HG03520 (cell line): ENCODE data around the gene NCKAP5.
"Not testable (repeated sequence)": the region's sequence is repeated elsewhere in the genome, so short reads cannot be mapped to it uniquely, and the experiment has no call there.

Source experiments
- ATAC-seq: cut with Tn5 transposase; IDR thresholded peaks from one replicate; pipeline ENCODE4 v1.9.1; 2021; ENCODE audit warnings: mild to moderate bottlenecking, moderate library complexity; ENCODE audit not compliant: unreplicated experiment

The NCKAP5 gene

DNA sequence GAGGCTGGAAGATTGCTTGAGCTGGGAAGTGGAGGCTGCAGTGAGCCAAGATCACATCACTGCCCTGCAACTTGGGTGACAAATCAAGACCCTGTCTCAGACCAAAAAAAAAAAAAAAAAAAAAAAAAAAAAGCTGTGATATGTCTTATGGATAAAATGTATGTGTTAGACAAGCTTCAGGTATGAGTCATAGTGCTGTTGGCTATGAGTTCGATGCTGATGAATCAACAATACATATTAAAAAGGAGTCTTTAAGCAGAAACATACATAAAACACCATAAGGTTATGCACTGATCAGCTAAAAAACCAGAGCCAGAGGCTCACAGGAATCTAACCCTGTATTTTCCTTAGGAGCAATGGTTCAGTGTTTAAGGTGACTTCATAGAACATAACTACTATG lies 332.3 kb downstream of the NCKAP5 start:
- no peak for ATAC-seq

DNA sequence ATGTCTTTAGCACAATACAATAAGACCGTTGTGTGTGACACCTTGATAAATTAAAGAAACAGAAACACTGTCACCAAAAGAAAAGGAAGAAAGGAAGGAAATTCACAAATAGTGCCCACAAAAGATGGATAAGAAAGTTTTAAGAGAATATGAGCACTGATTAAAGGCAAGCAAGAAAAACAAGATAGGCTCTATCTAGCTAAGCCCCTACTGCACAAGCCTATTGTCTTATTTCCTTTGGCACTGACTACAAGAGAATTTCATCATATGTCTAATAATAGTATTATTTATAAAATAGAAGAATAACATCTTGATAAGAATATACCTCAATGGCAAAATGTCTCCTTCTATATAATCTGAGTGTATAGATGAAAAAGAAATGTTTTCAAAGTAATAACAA lies 335.7 kb downstream of the NCKAP5 start:
- no peak for ATAC-seq

DNA sequence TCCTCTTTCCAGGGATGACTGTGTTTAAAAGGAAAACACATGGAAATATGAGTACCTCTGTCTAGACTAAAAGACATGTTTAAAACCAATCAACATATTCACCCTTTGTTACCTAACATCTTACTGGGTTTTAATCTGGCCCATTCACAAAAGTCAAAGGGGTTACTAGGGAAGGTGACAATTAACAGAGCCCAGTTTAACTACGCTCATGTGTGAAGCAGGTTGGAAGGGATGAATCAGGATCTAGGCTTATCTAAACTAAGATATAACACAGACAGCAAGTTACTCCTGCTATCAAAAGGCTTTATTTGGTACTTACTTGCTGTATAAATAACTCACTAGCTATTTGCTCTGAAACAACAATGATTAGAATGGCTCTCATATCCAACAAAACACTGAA lies 337.0 kb downstream of the NCKAP5 start:
- no peak for ATAC-seq

DNA sequence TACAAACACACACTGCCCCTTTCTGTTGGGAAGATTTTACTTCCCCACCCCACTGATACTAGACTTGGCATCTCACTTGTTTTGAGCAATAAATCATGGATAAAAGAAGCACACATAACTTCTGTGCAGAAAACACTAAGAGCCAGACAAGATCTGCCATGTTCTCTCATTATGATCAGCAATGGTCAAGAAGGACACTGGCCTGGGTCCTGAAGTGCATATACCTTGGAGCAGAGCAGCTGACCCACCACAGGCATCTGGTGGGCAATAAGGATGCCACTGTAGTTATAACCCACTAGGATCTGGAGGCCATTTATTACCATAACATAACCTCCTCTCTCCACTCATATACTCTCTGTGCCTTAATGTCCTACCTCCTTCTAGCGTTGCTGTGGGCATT lies 338.3 kb downstream of the NCKAP5 start:
- ATAC-seq = no peak

DNA sequence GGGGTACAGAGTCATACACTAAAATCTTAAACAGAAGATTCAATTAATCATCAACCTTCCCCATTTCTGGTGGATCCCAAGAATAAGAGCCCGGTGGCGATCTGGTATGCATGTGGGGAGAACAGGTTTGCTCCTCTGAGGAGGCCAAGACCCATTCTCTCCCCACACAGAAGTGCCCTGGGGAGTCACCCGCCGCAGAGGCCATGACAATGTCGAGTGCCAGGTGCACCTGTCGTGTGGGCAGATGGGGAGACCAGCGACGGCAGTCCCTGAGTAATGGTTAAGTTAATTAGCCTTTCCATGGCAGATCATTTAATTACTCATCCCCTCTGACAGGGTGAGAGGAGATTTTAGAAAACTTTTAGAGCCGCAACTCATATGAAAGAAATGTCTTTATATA lies 345.0 kb downstream of the NCKAP5 start:
- no peak for ATAC-seq

DNA sequence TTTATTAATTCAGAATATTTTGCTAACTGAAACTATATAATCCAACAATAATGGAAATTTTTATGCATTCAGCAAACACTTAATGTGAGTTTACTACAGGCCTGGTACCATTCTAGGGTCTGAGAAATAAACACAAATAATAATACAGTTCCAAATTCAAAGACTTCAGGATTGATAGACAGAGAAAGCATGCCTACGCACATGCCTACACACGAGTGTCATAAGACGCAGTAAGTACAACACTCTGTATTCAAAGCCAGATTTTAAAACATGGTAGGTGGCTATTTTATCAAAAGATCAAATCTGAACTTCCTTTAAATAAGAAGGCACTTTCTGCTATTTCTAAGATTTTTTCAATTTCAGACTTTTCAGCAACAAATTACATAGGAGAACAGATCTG lies 346.9 kb downstream of the NCKAP5 start:
- ATAC-seq = no peak

DNA sequence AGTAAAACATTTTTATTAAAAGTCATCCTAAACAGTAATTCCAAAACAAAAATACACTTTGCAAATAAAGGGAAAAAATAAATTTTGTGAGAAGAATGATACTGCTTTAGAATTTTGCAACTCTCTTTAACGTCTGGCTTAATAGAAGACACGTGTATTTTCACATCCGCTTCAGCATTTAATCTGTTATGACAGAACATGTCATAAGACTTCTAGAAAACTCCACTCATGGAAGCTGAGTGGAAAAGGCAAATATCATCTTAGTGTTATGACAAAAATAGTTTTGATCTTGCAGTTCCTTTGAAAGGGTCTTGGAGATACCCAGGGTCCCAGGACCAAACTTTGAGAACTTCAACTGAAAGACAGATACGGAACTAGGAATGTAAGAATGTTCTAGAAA lies 350.1 kb downstream of the NCKAP5 start:
- ATAC-seq = no peak

DNA sequence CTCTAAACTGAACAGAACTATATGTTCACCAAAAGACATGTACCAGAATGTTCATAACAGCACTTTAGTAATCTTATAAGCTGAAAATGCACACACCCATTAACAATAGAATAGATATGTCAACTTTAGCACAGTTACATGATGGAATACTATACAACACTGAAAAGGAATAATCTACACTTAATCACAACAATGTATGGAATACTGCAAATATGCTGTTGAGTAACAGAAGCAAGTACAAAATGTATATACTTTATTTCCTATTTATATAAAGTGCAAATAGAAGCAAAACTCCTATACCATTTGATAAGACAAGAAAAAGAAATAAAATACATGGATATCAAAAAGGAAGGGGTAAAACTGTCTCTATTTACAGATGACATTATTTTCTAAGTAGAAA lies 352.8 kb downstream of the NCKAP5 start:
- no peak for ATAC-seq

DNA sequence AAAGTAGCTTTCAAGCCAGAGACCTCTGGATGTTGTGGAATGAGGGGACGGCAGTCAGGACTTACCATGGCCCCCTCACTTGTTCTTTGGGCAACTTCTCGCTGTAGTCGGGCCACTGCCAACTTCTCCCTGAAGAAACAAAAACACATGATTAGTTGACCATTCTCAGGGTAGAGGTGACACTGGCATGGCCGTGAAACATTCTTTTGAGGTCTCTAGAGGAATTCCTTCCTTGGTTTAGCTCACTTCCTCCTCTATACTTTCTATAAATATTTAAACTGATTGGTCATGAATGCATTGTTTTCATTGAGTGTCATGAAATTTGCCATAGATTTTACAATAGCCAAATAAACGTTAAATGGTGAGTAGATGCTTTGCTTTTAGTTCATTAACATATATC lies 354.6 kb downstream of the NCKAP5 start:
- ATAC-seq = no peak

DNA sequence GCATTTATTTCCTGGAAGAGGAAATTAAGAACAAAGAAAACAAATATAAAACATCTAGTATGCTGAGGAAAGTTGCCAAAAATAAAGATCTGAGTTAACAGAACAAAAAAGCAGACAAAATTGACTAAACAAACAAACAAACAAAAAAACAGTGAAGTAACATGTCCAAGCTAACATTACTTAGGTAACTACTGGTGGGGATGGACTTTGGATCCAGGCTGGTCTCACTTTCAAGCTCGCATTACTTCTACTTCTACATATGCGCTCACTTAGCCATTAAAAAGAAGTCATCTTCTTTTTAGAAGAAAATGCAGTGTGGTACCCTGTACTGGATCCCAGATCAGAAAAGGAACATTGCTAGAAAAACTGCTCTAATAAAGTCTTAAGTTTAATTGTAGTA lies 358.9 kb downstream of the NCKAP5 start:
- ATAC-seq = no peak

DNA sequence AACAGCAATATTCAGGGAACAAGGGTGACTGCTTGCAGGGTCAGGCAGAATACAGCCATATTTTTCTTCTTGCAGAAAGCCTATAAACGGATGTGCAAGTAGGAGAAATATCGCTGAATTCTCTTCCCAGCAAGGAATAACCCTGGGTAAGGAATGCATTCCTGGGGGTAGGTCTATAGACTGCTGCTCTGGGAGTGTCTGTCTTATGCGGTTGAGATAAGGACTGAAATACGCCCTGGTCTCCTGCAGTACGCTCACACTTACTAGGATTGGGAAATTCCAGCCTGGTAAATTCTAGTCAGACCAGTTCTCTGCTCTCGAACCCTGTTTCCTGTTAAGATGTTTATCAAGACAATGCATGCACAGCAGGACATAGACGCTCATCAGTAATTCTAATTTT lies 361.6 kb downstream of the NCKAP5 start:
- not testable (repeated sequence) for ATAC-seq

DNA sequence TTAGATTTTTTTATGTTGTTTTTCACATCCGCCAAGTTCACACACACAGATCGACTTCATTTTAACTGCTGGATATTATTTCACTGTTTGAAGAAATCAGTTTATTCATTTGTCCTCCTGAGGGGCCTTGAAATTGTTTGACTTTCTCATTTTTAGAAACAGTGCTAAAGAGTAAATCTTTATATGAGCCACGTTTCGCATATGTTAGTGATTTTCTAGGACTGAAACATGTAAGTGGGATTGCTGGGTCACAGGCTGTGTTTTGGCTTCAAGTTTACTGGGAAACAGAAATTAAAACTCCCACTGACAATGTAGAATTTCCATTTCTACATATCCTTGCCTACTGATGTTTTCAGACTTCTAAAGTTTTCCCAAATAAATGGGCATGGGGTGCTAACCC lies 363.8 kb downstream of the NCKAP5 start:
- no peak for ATAC-seq

DNA sequence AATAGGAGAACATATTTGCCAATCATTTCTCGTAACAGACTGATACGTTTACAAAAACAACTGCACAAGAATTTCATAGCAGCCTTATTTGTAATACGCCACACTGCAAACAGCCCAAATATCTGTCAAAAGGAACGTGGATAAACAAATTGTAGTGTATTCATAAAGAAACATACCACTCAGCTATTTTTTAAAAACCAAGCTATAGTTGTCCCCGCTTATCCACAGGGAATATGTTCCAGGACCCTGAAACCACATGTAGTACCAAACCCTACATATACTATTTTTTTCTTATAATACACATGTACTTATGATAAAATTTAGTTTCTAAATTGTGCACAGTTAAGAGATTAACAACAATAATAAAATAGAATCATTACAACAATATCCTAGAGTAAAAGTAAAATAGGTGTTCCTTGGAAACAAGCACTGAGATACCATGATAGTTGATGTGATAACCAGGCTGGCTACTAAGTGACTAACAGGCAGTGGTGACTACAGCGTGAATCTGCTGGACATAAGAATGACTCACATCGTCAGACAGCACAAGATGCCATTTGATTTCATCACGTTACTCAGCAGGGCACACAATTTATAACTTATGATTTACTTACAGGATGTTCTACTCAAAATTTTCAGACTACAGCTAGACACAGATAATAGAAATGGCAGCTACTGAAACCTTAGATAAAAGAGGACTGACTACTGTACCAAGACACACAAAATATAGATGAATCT lies 367.4 kb downstream of the NCKAP5 start:
- ATAC-seq = no peak

DNA sequence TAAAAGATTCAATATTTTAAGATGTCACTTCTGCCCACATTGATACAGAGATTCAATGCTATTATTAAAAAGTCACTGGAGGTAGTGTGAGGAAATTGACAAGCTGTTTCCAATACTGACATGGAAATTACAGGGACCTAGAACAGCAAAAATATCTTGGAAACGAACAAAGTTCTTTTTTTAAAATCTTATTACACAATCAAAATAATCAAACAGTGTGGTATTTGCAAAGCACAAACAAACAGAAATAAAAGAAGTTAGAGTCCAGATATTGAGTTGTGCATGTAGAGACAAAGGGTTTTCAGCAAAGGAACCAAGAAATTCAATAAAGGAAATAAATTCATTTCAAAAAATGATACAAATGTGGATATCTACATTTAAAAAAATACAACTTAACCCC lies 369.6 kb downstream of the NCKAP5 start:
- ATAC-seq = no peak

DNA sequence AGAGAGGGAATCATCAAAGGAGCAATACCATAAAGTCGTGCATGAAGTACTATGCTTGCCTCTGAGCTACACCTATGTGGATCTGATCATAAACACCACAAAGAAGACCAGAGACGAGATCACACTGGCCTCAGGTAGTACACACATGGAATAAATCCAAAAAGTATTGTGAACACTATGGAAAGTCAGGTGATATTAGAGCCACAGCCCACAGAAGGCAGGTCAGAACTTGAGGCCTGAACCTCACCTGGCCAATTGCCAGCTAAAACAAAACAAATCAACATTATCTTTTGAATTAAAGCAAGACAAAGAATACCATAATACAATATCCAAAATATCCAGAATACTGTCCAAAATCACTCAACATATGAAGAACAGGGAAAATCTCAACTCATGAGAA lies 371.1 kb downstream of the NCKAP5 start:
- ATAC-seq = no peak

DNA sequence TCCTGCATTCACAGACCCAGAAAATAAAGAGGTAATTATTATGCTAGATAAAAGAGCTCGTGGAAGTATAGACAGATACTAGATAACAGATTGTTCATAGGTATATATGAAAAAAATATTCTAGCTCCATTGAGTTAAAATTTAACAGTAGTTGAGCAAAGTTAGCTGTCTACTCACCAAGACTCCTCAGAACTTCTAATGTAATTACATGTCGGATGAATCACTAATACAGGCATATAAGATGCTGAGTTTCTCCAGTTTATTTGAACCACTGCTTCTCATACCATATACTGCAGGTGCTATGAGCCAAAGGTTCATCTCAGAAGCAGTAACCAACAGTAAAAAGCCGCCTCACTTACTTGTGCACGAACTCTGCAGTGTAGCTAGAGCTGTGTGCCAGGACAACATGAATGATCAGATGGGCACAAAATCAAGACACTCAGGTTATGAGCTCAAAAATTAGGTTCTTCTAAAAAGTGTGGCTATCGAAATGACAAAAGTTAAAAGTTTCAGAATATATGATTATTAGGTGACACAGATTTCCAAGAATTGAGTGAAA lies 373.4 kb downstream of the NCKAP5 start:
- ATAC-seq = no peak

DNA sequence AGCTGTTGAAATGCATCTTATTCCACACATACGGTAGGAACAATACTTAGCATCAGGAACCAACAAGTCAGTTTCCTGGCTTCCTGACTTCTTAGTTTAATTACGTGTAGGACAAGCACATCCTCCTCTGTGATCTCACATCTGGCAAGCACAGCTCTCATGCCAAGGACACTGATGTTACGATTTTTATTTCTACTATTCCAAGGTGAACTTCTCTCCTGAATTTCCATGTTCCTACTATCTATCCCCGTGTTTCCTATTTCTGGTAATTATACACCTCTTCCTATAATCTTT lies 374.0 kb downstream of the NCKAP5 start:
- no peak for ATAC-seq

DNA sequence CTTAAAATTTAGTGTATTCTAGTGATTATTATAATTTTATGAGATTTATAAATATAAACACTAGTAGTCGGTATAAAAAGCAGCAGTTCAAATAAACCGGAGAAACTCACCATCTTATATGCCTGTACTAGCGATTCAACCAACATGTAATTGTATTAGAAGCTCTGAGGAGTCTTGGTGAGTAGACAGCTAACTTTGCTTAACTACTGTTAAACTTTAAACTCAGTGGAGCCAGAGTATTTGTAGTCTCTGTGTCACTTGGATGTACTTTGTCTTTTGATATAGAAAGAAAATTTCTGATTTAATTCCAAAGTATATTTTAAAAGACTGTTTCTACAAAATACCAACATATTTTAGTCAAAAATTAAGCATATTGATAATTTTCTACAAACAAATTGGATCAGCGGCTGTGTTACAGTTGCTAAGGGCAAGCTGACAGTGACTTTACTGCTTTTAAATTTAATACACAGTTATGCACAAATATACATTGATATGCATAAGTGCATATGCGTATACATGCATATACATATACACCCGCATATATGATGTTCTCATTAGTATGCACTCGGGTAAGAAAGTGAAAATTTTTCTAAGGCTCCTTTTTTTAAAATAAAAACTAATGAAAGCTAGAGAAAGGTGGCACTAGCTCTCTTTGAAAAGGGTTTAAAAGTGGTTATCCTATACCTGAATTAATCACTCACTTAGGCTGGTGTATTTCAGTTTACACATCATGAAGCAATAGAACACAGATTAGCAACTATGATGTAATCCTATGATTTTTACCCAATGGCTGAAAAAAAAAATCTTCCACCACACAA lies 374.5 kb downstream of the NCKAP5 start:
- no peak for ATAC-seq

DNA sequence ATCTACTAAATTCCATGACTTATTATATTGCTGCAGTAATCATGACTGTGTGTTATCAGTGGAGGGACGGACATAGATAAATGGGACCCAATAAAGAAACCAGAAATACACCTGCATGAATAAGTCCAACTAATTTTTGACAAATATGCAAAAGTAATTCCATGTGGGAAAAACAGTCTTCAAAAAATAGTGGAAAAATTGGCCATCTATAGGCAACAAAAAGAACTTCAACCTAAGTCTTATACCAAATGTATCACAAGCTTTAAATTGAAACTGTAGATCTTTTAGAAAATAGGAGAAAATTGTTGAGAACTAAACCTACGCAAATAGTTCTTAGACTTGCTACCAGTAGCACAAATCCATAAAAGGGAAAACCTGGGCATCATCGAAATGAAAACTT lies 376.2 kb downstream of the NCKAP5 start:
- ATAC-seq = no peak

DNA sequence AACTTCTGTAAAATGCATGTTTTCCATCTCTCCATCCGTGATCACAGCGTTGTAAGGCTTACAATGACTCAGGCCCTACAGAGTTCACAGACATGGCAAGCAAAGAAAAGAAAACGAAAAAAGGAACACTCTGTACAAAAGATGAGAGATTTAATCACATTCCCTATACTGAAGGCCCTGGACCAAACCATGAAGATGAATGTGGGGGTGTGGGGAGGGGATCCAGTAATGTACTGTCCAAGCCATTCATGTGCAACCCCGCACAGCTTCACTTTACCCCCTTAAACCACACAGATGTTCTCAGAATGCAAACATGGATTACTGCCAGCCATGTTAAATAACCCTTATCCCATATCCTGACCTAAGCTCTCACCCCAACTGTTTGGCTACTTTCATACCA lies 391.1 kb downstream of the NCKAP5 start:
- ATAC-seq = no peak

DNA sequence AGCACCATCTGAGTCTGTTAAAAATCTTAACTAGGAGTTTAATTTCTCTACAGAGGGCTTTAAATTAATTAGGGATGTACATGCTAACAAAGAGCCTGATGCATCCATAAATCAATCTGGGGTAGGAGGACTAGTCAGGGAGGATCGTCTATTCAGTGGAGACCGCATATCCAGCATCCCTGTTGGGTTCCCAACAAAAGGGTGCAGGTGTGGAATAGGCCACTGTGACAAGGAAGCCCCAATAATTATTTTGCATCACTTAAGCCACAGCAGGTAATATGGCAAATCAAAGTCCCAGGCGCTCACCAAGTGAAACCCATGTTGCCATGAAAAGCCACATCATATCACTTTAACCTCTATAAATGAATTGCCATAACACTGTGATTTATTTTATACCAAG lies 392.3 kb downstream of the NCKAP5 start:
- ATAC-seq = no peak

DNA sequence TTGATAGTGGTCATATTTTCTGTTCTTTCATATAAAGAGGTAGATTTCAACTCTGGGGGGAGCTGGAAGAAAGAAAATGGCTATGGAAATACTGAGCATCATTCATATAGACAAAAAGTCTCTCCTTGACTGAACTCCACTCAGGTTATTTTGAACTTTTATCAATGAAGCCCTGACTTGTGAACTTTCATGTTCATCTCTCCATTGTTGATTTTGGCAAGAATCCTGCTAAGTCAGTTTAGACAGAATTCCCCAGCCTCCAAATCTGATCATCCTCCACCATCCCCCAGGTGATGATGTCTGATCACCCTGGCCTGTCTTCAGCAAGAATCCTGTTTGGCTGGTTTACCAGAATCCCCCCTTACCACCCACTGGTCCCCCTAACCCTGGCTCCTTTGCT lies 395.0 kb downstream of the NCKAP5 start:
- ATAC-seq = no peak
